Activated T-cell treated with anti-CD3 and anti-CD28 coated beads, Interleukin-2, amount 50 U/mL, for 4 hours (primary cell): ENCODE measurements around the gene MPPED1. TPM values are rescaled to one million over a fixed set of nuclear protein-coding genes. Genes with fewer than 3 reads are reported as not detected.

Experiments
- ATAC-seq, 2 donors: fragments of 200-7000 bp; cut with Tn5 transposase; one replicate each; pipeline ENCODE4 v1.10.0; 2021
- DNase-seq: peaks from one replicate; pipeline ENCODE4 v3.0.0-alpha.2; 2020
- H3K27me3 Mint-ChIP-seq: one replicate; pipeline ENCODE4 v1.8.0; 2021; ENCODE audit warnings: low read depth, mixed read lengths
- H3K36me3 Mint-ChIP-seq: one replicate; pipeline ENCODE4 v1.8.0; 2022; ENCODE audit warnings: mixed read lengths; ENCODE audit not compliant: insufficient read depth
- H3K4me1 Mint-ChIP-seq: one replicate; pipeline ENCODE4 v1.8.0; 2021; ENCODE audit warnings: low read depth, mixed read lengths
- H3K4me3 Mint-ChIP-seq: one replicate; pipeline ENCODE4 v1.8.0; 2021; ENCODE audit warnings: mild to moderate bottlenecking, moderate library complexity, mixed read lengths
- H3K9me3 Mint-ChIP-seq: one replicate; pipeline ENCODE4 v1.8.0; 2021; ENCODE audit warnings: mixed read lengths
- total RNA-seq, 3 donors: library from RNA; stranded (reverse); gene quantifications; one replicate each; pipeline ENCODE4 v1.2.1, GENCODE V29; 2021

Gene MPPED1
- total RNA-seq, 3 donors from 2014 or later, result not detected

- H3K4me3 Mint-ChIP-seq, result no peak overlapping the region
- no peaks in the 10 kb centered on the region for H3K9me3 Mint-ChIP-seq
- DNase-seq (no peak), ATAC-seq (no peak)
- H3K4me1 Mint-ChIP-seq, result peaks cover 2% of the 10 kb centered on the region
- H3K27me3 Mint-ChIP-seq, result peaks cover 52% of the 10 kb centered on the region
- no peaks in the 10 kb centered on the region for H3K36me3 Mint-ChIP-seq
These were observed 1.3 kb downstream of the MPPED1 start for GRCh38 chr22:43412808-43413795.

GRCh38 chr22:43413826-43414225 is 2.0 kb downstream of the MPPED1 start:
- H3K36me3 Mint-ChIP-seq, result no peaks in the 10 kb centered on the region
- ATAC-seq, result no peak

GRCh38 chr22:43415681-43416080 is 3.9 kb downstream of the MPPED1 start:
- DNase-seq (no peak), ATAC-seq (no peak)
- Mint-ChIP-seq H3K4me3 (no peak overlapping the region), H3K36me3 (no peaks in the 10 kb centered on the region), H3K4me1 (peaks cover 2% of the 10 kb centered on the region), H3K27me3 (peaks cover 34% of the 10 kb centered on the region), H3K9me3 (no peaks in the 10 kb centered on the region)

More at GRCh38 chr22:43413826-43414225, 2.0 kb downstream of the MPPED1 start:
- H3K4me3 Mint-ChIP-seq, result no peak overlapping the region
- H3K9me3 Mint-ChIP-seq, result no peaks in the 10 kb centered on the region
- peaks cover 2% of the 10 kb centered on the region for H3K4me1 Mint-ChIP-seq
- H3K27me3 Mint-ChIP-seq, result peaks cover 51% of the 10 kb centered on the region
- DNase-seq, result no peak

- Mint-ChIP-seq H3K36me3 (no peaks in the 10 kb centered on the region), H3K4me1 (peaks cover 1% of the 10 kb centered on the region), H3K27me3 (peaks cover 31% of the 10 kb centered on the region), H3K9me3 (no peaks in the 10 kb centered on the region), H3K4me3 (no peak overlapping the region)
- no peak for ATAC-seq
- no peak for DNase-seq
These were observed 5.7 kb downstream of the MPPED1 start for GRCh38 chr22:43417555-43417954.

GRCh38 chr22:43418079-43418825 is 6.4 kb downstream of the MPPED1 start:
- H3K4me3 Mint-ChIP-seq, result no peak overlapping the region
- H3K36me3 Mint-ChIP-seq, result no peaks in the 10 kb centered on the region
- H3K27me3 Mint-ChIP-seq, result peaks cover 24% of the 10 kb centered on the region
- H3K9me3 Mint-ChIP-seq, result no peaks in the 10 kb centered on the region
- DNase-seq (no peak), ATAC-seq (no peak)
- no peaks in the 10 kb centered on the region for H3K4me1 Mint-ChIP-seq

- DNase-seq, result no peak
- Mint-ChIP-seq H3K4me1 (no peaks in the 10 kb centered on the region), H3K4me3 (no peak overlapping the region), H3K36me3 (no peaks in the 10 kb centered on the region), H3K9me3 (no peaks in the 10 kb centered on the region), H3K27me3 (peaks cover 14% of the 10 kb centered on the region)
- ATAC-seq, result no peak
These were observed 7.7 kb downstream of the MPPED1 start for GRCh38 chr22:43419371-43420080.

- no peaks in the 10 kb centered on the region for H3K4me1 Mint-ChIP-seq
- no peaks in the 10 kb centered on the region for H3K36me3 Mint-ChIP-seq
These were observed 9.3 kb downstream of the MPPED1 start for GRCh38 chr22:43421046-43421665.

GRCh38 chr22:43421914-43422615 is 10.3 kb downstream of the MPPED1 start:
- no peak overlapping the region for H3K4me3 Mint-ChIP-seq
- H3K9me3 Mint-ChIP-seq, result no peaks in the 10 kb centered on the region
- no peaks in the 10 kb centered on the region for H3K4me1 Mint-ChIP-seq
- DNase-seq (no peak), ATAC-seq (no peak)
- H3K27me3 Mint-ChIP-seq, result peaks cover 9% of the 10 kb centered on the region
- H3K36me3 Mint-ChIP-seq, result no peaks in the 10 kb centered on the region

More at GRCh38 chr22:43421046-43421665, 9.3 kb downstream of the MPPED1 start:
- no peak for ATAC-seq
- no peaks in the 10 kb centered on the region for H3K9me3 Mint-ChIP-seq
- DNase-seq, result no peak
- H3K4me3 Mint-ChIP-seq, result no peak overlapping the region
- peaks cover 10% of the 10 kb centered on the region for H3K27me3 Mint-ChIP-seq

GRCh38 chr22:43423046-43423445 is 11.2 kb downstream of the MPPED1 start:
- Mint-ChIP-seq H3K9me3 (no peaks in the 10 kb centered on the region), H3K4me1 (no peaks in the 10 kb centered on the region), H3K4me3 (no peak overlapping the region), H3K36me3 (no peaks in the 10 kb centered on the region), H3K27me3 (peaks cover 9% of the 10 kb centered on the region)
- no peak for DNase-seq
- no peak for ATAC-seq

- peaks cover 15% of the 10 kb centered on the region for H3K27me3 Mint-ChIP-seq
- no peak for DNase-seq
- H3K9me3 Mint-ChIP-seq, result no peaks in the 10 kb centered on the region
- no peak overlapping the region for H3K4me3 Mint-ChIP-seq
- no peaks in the 10 kb centered on the region for H3K4me1 Mint-ChIP-seq
- H3K36me3 Mint-ChIP-seq, result no peaks in the 10 kb centered on the region
- ATAC-seq, result no peak
These were observed 12.4 kb downstream of the MPPED1 start for GRCh38 chr22:43424201-43424600.

- H3K9me3 Mint-ChIP-seq, result no peaks in the 10 kb centered on the region
- H3K4me1 Mint-ChIP-seq, result no peaks in the 10 kb centered on the region
- peaks cover 23% of the 10 kb centered on the region for H3K27me3 Mint-ChIP-seq
- ATAC-seq (no peak), DNase-seq (no peak)
- H3K4me3 Mint-ChIP-seq, result no peak overlapping the region
- no peaks in the 10 kb centered on the region for H3K36me3 Mint-ChIP-seq
These were observed 13.1 kb downstream of the MPPED1 start for GRCh38 chr22:43424666-43425630.

GRCh38 chr22:43425976-43426785 is 14.4 kb downstream of the MPPED1 start:
- Mint-ChIP-seq H3K9me3 (no peaks in the 10 kb centered on the region), H3K27me3 (peaks cover 31% of the 10 kb centered on the region), H3K36me3 (no peaks in the 10 kb centered on the region), H3K4me3 (no peak overlapping the region), H3K4me1 (no peaks in the 10 kb centered on the region)
- ATAC-seq (no peak), DNase-seq (no peak)
